Naive B cell (primary cell): ENCODE data around the gene CNDP1. TPM values are rescaled to one million over a fixed set of nuclear protein-coding genes. Genes with fewer than 3 reads are reported as not detected.

Experiments
- ATAC-seq, 2 donors: fragments of 150-1000 bp; cut with Tn5 transposase; 2 replicates each; pipeline ENCODE4 v1.10.0; 2021; ENCODE audit warnings: low read depth in 2 of 2, mild to moderate bottlenecking in 2 of 2, moderate library complexity in 2 of 2
- DNase-seq: peaks from one replicate; pipeline ENCODE4 v3.0.0; 2022
- H3K27ac Mint-ChIP-seq, 6 donors: one replicate each; pipeline ENCODE4 v1.8.0; 2020 to 2022; ENCODE audit warnings: mild to moderate bottlenecking in 6 of 6, mixed read lengths in 6 of 6, moderate library complexity in 5 of 6, inconsistent platforms in 2 of 6
- H3K27me3 Mint-ChIP-seq, 3 donors: one replicate each; pipeline ENCODE4 v1.8.0; 2021 to 2022; ENCODE audit warnings: mixed read lengths in 3 of 3, mild to moderate bottlenecking in 1 of 3
- H3K36me3 Mint-ChIP-seq, 2 donors: one replicate each; pipeline ENCODE4 v1.8.0; 2020 to 2022; ENCODE audit warnings: mixed read lengths in 2 of 2, inconsistent platforms in 1 of 2, mild to moderate bottlenecking in 1 of 2
- H3K4me1 Mint-ChIP-seq, 3 donors: one replicate each; pipeline ENCODE4 v1.8.0; 2020 to 2022; ENCODE audit warnings: mixed read lengths in 3 of 3, inconsistent platforms in 1 of 3, mild to moderate bottlenecking in 1 of 3, moderate library complexity in 1 of 3
- H3K4me3 Mint-ChIP-seq, 8 donors: one replicate each; pipeline ENCODE4 v1.8.0; 2020 to 2022; ENCODE audit warnings: mild to moderate bottlenecking in 8 of 8, mixed read lengths in 8 of 8, moderate library complexity in 8 of 8, inconsistent platforms in 2 of 8
- H3K9me3 Mint-ChIP-seq, 7 donors: one replicate each; pipeline ENCODE4 v1.8.0; 2020 to 2022; ENCODE audit warnings: mixed read lengths in 7 of 7, mild to moderate bottlenecking in 5 of 7, inconsistent platforms in 2 of 7, moderate library complexity in 1 of 7
- polyA plus RNA-seq, 6 donors: library from polyadenylated mRNA; unstranded; fragments of 300-500 nt; fragmentation: Illumina TruSeq; gene quantifications; one replicate each; pipeline ENCODE4 v1.2.3, GENCODE V29; 2021; ENCODE audit warnings: low read depth in 6 of 6

Gene CNDP1
- polyA plus RNA-seq, 6 donors from 2014 or later, result not detected

DNA sequence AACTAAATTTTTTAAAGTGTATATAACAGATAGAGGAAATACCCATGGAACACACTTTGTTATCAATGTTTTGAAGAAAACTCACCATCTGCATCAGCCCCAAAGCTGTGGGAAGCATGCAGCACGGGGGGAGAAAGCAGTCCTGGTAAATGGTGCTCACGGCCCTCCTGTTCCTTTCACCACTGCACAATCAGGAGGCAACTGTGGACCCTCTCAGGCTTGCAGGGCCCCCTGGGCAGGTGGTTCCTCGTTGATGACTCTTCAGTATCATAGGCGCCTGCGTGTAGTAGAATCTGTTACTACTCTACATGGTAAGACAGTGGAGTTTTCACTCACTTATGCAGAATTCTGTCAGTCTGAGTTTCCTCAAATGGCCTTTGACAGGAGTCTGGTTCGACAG is 4.9 kb upstream of the CNDP1 start:
- Mint-ChIP-seq H3K27ac (no peak overlapping the region), H3K36me3 (no peaks in the 10 kb centered on the region), H3K4me1 (peaks cover 0 to 3% (median 2%) of the 10 kb centered on the region in 3 donors), H3K27me3 (peaks cover 0 to 7% (median 5%) of the 10 kb centered on the region in 3 donors), H3K4me3 (no peak overlapping the region), H3K9me3 (no peaks in the 10 kb centered on the region)
- ATAC-seq (no peak), DNase-seq (no peak)

DNA sequence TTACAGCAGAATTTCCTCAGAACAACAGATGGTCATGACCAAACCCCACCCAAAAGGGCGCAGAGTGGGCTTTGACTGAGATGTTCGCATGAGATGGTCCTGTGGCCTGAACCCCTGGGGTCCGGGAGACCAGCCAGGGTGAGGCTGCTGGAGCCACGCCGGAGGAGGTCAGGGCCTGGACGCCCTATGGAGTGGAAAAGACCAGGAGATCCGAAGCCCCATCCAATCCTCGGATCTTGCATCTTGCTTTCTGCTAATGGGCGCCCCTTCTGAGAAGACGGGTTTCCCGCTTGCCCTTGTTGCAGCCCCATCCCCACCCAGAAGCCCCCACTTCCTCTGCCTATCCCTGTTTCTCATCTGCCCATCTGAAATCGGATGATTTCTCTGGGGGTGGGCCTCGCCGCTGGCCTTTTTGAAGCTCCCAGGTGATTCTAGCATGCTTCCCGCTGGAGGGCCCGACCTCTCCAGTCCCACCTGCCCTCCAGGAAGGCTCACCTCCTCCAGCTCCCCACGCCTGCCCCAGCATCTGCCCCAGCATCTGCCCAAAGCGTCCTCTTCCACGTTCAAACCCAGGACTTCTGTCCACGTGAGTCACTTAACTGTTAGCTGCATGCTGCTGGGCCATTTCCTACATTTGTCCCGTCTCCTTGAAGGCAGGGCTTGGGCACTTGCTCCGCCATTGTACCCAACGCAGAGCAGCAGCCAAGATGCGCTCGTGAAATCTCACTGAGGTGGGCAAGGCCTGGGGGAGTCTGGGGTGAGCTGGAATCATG is 4.3 kb upstream of the CNDP1 start:
- Mint-ChIP-seq H3K4me3 (no peak overlapping the region), H3K27ac (no peak overlapping the region), H3K9me3 (no peaks in the 10 kb centered on the region), H3K4me1 (no peaks in the 10 kb centered on the region), H3K36me3 (no peaks in the 10 kb centered on the region), H3K27me3 (peaks cover 0 to 7% (median 5%) of the 10 kb centered on the region in 3 donors)
- ATAC-seq (no peak), DNase-seq (no peak)

DNA sequence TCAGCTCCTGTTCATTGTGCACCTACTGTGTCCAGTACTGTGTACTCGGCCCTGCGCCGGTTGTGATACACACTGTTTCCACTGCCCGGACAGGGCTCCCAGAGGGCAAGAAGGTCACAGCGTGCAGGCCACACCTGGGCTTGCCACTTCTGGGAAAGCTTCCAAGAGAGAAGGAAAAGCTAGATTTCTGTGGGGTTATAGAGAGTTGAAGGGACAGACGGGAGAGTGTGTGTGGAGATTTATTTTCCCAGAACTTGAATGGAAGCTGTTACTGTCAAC is 3.8 kb upstream of the CNDP1 start:
- no peak for ATAC-seq
- Mint-ChIP-seq H3K36me3 (no peaks in the 10 kb centered on the region), H3K4me1 (no peaks in the 10 kb centered on the region), H3K4me3 (peak overlapping the region in 1 of 8 donors; percentile 17), H3K9me3 (no peaks in the 10 kb centered on the region), H3K27me3 (peaks cover 0 to 7% (median 5%) of the 10 kb centered on the region in 3 donors), H3K27ac (no peak overlapping the region)
- no peak for DNase-seq

DNA sequence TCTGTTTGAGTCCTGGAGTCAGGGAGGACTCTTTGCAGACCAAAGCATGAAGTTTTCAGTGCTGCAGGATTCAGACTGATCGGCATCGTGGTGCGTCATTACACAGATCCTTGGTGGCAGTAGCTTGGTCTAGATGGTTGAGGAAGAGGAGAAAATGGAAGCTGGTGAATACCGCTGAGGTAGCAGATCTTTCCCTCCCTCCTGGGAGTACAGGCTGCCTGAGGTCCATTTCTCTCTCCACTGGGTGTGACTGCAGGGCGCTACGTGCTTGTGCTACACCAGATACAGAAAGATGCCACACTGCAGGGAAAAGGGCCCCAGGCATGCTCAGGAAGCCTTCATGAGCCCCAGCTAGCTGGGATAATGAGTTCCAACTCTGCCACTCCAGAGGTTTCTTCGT is 3.3 kb upstream of the CNDP1 start:
- H3K27ac Mint-ChIP-seq, result no peak overlapping the region
- no peaks in the 10 kb centered on the region for H3K36me3 Mint-ChIP-seq
- H3K9me3 Mint-ChIP-seq, result peaks cover 0 to 3% (median 0%) of the 10 kb centered on the region in 7 donors
- DNase-seq (no peak), ATAC-seq (no peak)
- no peaks in the 10 kb centered on the region for H3K4me1 Mint-ChIP-seq
- no peak overlapping the region for H3K4me3 Mint-ChIP-seq
- peaks cover 0 to 7% (median 5%) of the 10 kb centered on the region in 3 donors for H3K27me3 Mint-ChIP-seq

DNA sequence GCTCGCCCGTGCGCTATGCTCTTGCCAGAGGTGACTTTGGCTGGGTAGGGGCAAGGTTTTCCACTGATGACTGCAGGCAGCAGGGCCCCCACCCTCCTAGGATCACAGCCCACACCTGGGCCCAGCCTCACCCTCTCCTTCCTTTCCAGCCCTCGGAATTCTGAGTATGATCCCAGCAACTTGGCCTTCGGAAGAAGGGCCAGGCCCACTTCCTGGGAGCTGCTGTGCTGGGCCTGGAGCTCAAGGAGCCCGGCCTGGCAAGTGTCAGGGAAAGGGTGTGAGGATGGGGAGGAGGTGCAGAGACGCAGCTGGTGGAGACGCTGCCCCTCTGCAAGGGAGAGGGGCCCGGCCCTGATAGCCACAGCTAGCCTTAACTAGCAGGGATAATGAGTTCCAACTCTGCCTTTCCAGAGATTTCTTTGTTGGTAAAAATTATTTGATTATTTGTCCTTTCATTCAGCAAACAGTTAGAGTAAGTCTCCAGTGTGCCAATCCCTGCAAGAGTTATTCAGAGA is 1.7 kb upstream of the CNDP1 start:
- H3K4me3 Mint-ChIP-seq, result peak overlapping the region in 1 of 8 donors; percentile 60
- DNase-seq (no peak), ATAC-seq (no peak)
- peaks cover 0 to 13% (median 0%) of the 10 kb centered on the region in 7 donors for H3K9me3 Mint-ChIP-seq
- H3K4me1 Mint-ChIP-seq, result no peaks in the 10 kb centered on the region
- peaks cover 0 to 7% (median 5%) of the 10 kb centered on the region in 3 donors for H3K27me3 Mint-ChIP-seq
- no peaks in the 10 kb centered on the region for H3K36me3 Mint-ChIP-seq
- no peak overlapping the region for H3K27ac Mint-ChIP-seq

DNA sequence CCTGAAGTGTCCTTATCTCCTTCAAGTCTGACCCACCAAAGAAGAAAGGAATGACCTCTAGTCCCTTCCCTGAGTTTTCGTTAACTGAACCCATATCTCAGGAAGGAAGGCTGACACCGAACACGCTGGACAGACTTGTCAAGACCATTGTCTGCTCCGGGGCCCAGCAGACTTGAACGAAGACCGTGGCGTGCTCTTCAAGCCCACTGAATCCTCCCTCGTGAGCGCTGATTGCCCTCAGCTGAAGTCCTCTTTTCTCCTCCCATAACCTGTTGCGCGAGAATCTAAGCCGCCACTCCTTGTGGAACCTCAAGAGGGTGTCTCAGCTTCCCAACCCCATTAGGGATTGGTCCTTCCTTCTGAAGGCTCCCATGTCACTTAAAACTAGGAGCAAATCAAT is 634 bp upstream of the CNDP1 start:
- Mint-ChIP-seq H3K36me3 (no peaks in the 10 kb centered on the region), H3K27me3 (peaks cover 0 to 10% (median 7%) of the 10 kb centered on the region in 3 donors), H3K4me1 (no peaks in the 10 kb centered on the region), H3K4me3 (no peak overlapping the region), H3K9me3 (peaks cover 0 to 13% (median 0%) of the 10 kb centered on the region in 7 donors), H3K27ac (no peak overlapping the region)
- ATAC-seq (no peak), DNase-seq (no peak)

DNA sequence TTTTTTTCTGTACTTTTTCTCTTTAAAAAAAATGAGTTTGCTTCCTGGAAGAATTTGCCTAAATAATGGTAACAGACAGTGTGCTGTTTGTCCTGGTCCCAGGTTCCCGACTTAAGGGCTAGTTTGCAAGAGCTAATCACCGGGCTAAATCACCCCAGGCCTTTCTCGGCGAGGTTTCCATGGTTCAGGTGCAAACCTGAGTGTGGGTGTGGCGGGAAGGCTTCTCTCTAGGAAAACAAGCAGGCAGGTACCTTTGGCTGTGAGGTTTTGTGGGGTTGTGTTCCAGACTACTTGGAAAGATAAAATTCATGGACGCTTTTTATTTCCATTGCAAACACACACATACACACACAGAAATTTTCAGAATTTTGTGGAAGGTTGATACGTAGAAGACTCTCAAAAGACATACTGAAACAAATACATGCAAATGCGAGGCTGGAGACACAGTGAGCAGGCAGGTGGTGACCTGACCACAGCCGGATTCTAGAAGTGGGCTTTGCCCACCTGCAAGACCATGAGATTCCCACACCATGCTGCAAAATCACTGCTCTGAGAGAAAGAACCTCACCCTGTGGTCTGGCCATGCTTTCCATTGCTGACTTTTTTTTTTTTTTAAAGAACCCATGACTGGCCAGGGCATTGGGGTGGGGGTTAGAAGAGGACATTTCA is 815 bp downstream of the CNDP1 start:
- Mint-ChIP-seq H3K4me3 (no peak overlapping the region), H3K27ac (no peak overlapping the region), H3K36me3 (no peaks in the 10 kb centered on the region), H3K4me1 (no peaks in the 10 kb centered on the region), H3K9me3 (peaks cover 0 to 13% (median 0%) of the 10 kb centered on the region in 7 donors), H3K27me3 (peaks cover 0 to 10% (median 5%) of the 10 kb centered on the region in 3 donors)
- ATAC-seq (no peak), DNase-seq (no peak)

DNA sequence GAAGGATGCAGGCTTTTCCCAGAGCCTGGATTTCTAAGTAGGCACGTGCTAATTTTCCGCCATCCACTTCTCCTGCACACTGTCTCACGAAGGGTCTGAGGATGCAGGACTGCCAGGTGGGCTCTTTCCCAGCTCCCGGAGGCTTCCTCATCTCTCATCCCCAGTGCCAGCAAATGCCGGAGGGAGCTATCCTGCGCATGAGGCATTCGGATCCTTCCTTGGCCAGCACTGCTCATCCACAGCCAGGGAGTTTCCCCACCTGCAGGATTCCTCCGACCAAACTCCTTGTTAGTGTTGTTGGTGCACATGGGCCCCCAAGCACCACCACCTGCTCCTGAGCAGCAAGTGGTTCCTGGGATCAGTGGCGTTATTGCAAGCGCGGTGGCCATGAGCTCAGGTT is 5.0 kb downstream of the CNDP1 start:
- Mint-ChIP-seq H3K27me3 (peaks cover 0 to 17% (median 0%) of the 10 kb centered on the region in 3 donors), H3K4me3 (no peak overlapping the region), H3K27ac (no peak overlapping the region), H3K4me1 (no peaks in the 10 kb centered on the region), H3K36me3 (no peaks in the 10 kb centered on the region), H3K9me3 (peaks cover 0 to 13% (median 0%) of the 10 kb centered on the region in 7 donors)
- ATAC-seq (no peak), DNase-seq (no peak)

DNA sequence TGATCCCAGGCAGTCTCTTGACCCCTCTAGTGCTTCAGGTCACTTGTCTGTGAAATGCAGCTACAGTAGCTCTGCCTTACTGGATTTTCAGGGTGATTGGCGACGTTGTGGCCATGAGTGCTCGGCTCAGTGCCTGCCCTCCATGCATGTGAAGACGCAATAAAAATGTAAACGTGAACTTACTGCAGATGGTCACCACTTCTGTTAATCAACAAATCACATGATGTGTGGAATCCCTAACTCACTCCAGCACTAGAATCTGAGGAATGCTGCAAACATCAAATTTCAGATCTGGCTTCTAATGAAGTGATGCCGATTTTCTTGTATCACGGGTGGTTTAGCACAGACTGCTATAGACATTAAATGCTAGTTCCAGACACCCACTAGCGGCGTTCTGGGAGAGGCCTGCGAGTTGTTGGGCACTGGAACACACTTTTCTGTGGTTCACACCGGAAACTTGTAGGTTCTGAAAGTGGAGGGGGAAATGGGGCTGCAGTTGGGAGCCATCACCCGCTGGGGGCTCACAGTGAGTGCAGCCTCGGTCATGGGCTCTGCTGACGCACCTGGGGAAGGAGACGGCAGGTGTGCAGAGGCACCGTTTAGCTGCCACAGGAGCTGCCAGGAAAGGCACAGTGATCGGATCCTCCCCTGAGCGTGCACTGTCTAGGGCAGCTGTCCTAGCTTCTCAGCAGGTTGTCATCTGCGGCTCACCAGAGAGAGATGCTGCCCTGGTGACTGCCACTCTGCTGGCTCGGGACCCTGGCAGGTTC is 6.5 kb downstream of the CNDP1 start:
- Mint-ChIP-seq H3K36me3 (no peaks in the 10 kb centered on the region), H3K4me3 (no peak overlapping the region), H3K9me3 (peaks cover 0 to 12% (median 0%) of the 10 kb centered on the region in 7 donors), H3K27ac (peak overlapping the region in 1 of 6 donors; percentile 42), H3K27me3 (peaks cover 0 to 23% (median 7%) of the 10 kb centered on the region in 3 donors), H3K4me1 (no peaks in the 10 kb centered on the region)
- ATAC-seq, result no peak
- no peak for DNase-seq

DNA sequence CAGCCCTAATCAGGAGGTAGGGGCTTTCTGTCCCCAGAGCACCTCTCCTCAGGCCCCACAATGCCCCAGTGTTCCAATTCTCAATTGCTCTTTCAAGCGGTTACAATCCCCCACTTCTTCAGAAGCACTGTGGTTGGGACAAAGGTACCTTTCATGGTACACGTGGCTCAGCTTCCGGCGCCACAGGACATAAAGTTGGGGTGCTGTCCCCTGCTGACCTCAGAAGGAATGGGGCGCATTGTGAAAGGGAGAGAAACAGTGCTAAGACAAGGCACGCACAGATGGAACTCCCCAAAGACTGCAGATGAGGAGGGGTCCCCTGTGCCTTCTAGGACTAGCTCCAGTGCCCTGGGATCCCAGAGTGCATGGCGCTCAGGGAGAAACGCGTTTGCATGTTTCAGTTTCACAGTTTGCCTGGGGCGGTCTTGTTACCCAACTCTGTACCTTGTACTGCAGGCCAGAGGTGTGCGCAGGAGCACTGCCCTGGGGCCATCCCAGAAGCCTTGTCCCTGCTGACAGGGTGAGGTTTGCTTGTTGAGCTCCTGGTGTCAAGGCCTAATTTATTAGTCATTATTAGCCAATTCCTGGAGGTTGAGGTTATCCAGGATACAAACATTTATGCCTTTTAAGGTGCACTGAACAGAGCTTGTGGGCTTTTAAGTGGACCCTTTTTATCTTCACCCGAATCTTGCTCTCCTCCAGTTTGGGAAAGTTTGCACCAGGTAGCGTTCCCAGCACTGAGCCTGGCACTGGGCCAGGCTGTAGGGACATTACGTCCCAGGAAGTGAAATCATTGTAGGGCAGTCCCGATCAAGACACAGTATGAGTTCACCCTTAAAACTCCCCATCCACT is 7.6 kb downstream of the CNDP1 start:
- no peaks in the 10 kb centered on the region for H3K4me1 Mint-ChIP-seq
- peaks cover 0 to 2% (median 0%) of the 10 kb centered on the region in 7 donors for H3K9me3 Mint-ChIP-seq
- no peak for ATAC-seq
- H3K27ac Mint-ChIP-seq, result peak overlapping the region in 1 of 6 donors; percentile 38
- H3K4me3 Mint-ChIP-seq, result no peak overlapping the region
- no peaks in the 10 kb centered on the region for H3K36me3 Mint-ChIP-seq
- no peak for DNase-seq
- peaks cover 0 to 26% (median 12%) of the 10 kb centered on the region in 3 donors for H3K27me3 Mint-ChIP-seq

DNA sequence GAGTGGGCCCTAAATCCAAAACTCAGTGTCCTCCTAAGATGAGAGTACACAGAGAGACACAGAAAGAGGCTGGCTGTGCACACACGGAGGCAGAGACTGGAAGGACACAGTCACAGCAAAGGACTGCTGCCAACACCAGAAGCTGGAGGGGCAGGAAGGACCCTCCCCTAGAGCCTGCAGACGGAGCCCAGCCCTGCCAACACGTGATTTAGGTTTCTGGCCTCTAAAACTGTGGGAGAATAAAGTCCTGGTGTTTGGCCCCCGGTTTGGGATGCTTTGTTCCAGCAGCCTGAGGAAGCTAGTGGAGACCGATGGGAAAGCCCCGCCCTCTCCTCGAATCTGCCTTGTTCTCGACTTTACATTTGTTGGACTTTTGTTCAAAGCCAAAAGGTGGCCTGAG is 10.6 kb downstream of the CNDP1 start:
- H3K27ac Mint-ChIP-seq, result no peak overlapping the region
- peaks cover 0 to 27% (median 12%) of the 10 kb centered on the region in 3 donors for H3K27me3 Mint-ChIP-seq
- H3K4me1 Mint-ChIP-seq, result peaks cover 0 to 1% (median 0%) of the 10 kb centered on the region in 3 donors
- H3K4me3 Mint-ChIP-seq, result no peak overlapping the region
- DNase-seq, result no peak
- H3K36me3 Mint-ChIP-seq, result peaks cover 0 to 8% of the 10 kb centered on the region in 2 donors
- ATAC-seq, result no peak
- peaks cover 0 to 25% (median 20%) of the 10 kb centered on the region in 7 donors for H3K9me3 Mint-ChIP-seq

DNA sequence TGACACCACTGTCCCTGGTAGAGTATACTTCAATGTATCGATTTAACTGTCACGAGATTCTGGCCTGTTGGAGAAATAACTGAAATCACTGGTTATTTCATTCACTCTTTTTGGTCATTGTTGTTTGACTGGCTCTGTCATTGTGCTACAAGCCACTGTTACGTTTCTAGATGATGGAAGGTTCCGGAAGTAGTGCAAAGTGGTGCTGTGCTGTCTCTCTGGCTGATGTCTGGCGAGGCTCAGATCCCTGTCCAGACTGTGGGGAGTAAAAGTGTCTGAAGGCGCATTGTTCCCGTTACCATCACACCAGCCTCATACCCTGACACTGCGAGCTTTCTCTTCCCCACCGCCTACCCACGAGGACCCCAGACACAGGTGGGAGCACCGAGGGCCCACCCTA is 11.7 kb downstream of the CNDP1 start:
- ATAC-seq (no peak), DNase-seq (no peak)
- Mint-ChIP-seq H3K27me3 (peaks cover 0 to 19% (median 12%) of the 10 kb centered on the region in 3 donors), H3K4me1 (peaks cover 0 to 1% (median 0%) of the 10 kb centered on the region in 3 donors), H3K36me3 (peaks cover 0 to 8% of the 10 kb centered on the region in 2 donors), H3K9me3 (peaks cover 0 to 29% (median 23%) of the 10 kb centered on the region in 7 donors), H3K27ac (no peak overlapping the region), H3K4me3 (no peak overlapping the region)
